GM21723 (cell line): ENCODE results near the gene PAAF1.

Source experiments
- ATAC-seq: cut with Tn5 transposase; IDR thresholded peaks from one replicate; pipeline ENCODE4 v1.9.1; 2021; ENCODE audit warnings: mild to moderate bottlenecking, moderate library complexity; ENCODE audit not compliant: unreplicated experiment

PAAF1 gene

GRCh38 chr11:73876424-73877310 lies at the start of gene PAAF1, which contains the start of gene COA4:
Gene PAAF1, plus strand, starts transcription at chr11:73876999. Its CDS starts 23 bp downstream, at chr11:73877022.
Gene COA4, minus strand, starts transcription at chr11:73876846. Its CDS starts 3,468 bp downstream, at chr11:73873378.
- ATAC-seq: peak; percentile 97

GRCh38 chr11:73830261-73830660 lies 46.5 kb upstream of the PAAF1 start:
- no peak for ATAC-seq

- ATAC-seq: no peak
Observed at GRCh38 chr11:73833067-73833466, 43.7 kb upstream of the PAAF1 start.

GRCh38 chr11:73838443-73839122 lies 38.2 kb upstream of the PAAF1 start:
- ATAC-seq: no peak

- no peak for ATAC-seq
Observed at GRCh38 chr11:73839123-73839457, 37.7 kb upstream of the PAAF1 start.

- no peak for ATAC-seq
Observed at GRCh38 chr11:73851046-73851764, 25.6 kb upstream of the PAAF1 start.

GRCh38 chr11:73852049-73852448 lies 24.8 kb upstream of the PAAF1 start:
- ATAC-seq: no peak

GRCh38 chr11:73854680-73855079 lies 22.1 kb upstream of the PAAF1 start:
- no peak for ATAC-seq

- ATAC-seq: no peak
Observed at GRCh38 chr11:73856031-73856567, 20.7 kb upstream of the PAAF1 start.

- no peak for ATAC-seq
Observed at GRCh38 chr11:73859671-73860070, 17.1 kb upstream of the PAAF1 start.

- no peak for ATAC-seq
Observed at GRCh38 chr11:73860202-73860601, 16.6 kb upstream of the PAAF1 start.

- ATAC-seq: no peak
Observed at GRCh38 chr11:73862986-73863385, 13.8 kb upstream of the PAAF1 start.

- ATAC-seq: no peak
Observed at GRCh38 chr11:73866095-73866579, 10.7 kb upstream of the PAAF1 start.

- ATAC-seq: no peak
Observed at GRCh38 chr11:73866586-73866996, 10.2 kb upstream of the PAAF1 start.

- ATAC-seq: no peak
Observed at GRCh38 chr11:73869332-73869949, 7.4 kb upstream of the PAAF1 start.

- no peak for ATAC-seq
Observed at GRCh38 chr11:73870261-73870660, 6.5 kb upstream of the PAAF1 start.

GRCh38 chr11:73872749-73873357 lies 3.9 kb upstream of the PAAF1 start:
- ATAC-seq: no peak

GRCh38 chr11:73875380-73875779 lies 1.4 kb upstream of the PAAF1 start:
- ATAC-seq: no peak

- ATAC-seq: no peak
Observed at GRCh38 chr11:73875840-73876239, 959 bp upstream of the PAAF1 start.

- ATAC-seq: no peak
Observed at GRCh38 chr11:73878771-73879170, 2.0 kb downstream of the PAAF1 start.
